OCI-LY1 (cell line): ENCODE measurements around the gene PNPLA6.

Experiments used
- CTCF ChIP-seq: fragments of 200-600 bp; sonication (generic), shearing (Covaris generic); IDR thresholded peaks from 2 replicates; pipeline ENCODE4 v1.5.1; 2017; ENCODE audit warnings: mild to moderate bottlenecking, antibody characterized with exemption, low read length, moderate library complexity, mixed read lengths
- EZH2 ChIP-seq: fragments of 200-600 bp; sonication (generic), shearing (Covaris generic); IDR thresholded peaks from 2 replicates; pipeline ENCODE4 v1.8.0; 2017; ENCODE audit warnings: borderline replicate concordance, mixed run types, mild to moderate bottlenecking, antibody characterized with exemption, low read length, moderate library complexity, mixed read lengths

GRCh38 chr19:7579182-7579581, 43.7 kb downstream of the PNPLA6 start:
- TF ChIP-seq CTCF (no peak), EZH2 (no peak)
